Kidney glomerular epithelial cell (primary cell): ENCODE measurements around the gene PALM.

ENCODE experiments used
- DNase-seq: peaks from one replicate; lab custom pipeline; 2025; lab: John Stamatoyannopoulos, UW

Gene PALM

DNA sequence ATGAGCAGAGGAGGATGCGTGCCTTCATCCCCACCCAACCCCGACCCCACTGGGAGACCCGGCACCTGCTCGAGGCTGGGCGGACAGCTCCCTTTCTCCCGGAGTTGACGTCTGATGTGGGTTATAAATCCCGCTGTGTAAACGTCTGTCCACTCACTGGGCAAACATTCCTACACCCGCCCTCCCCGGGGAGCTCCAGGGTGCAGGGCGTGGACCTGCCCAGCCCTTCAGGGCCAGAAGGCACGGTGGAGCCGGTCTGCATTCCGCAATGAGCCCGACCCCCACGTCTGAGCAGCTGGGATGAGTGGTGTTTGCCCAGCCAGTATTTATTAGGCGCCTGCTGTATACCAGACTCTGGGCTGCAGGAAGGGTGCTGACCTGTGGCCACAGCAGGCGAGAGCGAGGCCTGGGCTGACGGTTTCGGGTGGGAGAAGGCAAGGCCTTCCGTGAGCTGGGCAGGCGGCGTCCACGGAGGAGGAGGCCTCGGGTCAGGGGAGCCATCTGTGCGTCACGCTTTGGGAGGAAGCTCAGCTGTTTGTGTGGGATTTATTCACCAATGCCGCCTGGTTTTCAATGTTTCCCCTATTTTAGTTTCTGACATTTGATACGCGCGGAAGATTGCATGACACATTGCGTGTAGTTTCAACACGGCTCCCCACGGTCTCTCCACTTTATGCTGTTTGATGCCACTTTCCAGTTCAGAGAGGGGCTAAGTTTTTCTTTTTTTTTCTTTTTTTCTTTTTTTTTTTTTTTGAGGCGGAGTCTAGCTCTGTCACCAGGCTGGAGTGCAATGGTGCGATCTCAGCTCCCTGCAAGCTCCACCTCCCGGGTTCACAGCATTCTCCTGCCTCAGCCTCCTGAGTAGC is 44.1 kb downstream of the PALM start:
- DNase-seq, result peak; percentile 83

DNA sequence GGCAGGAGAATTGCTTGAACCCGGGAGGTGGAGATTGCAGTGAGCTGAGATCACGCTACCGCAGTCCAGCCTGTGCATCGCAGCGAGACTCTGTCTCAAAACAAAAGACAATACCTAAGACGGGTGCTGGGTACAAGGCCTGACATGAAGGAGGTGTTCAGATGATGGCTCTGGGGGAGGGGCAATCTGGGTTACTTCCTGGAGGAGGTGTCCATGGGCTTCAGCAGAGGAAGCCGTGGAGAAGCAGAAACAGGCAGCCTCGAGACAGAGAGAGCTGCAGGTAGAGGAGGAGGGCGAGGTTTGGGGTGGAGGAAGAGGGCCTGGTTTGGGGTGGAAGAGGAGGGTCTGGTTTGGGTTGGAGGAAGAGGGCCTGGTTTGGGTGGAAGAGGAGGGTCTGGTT is 45.8 kb downstream of the PALM start:
- DNase-seq, result no peak

- DNase-seq, result no peak
Observed at GRCh38 chr19:755063-755462, 46.3 kb downstream of the PALM start.

- no peak for DNase-seq
Observed at GRCh38 chr19:756236-756635, 47.5 kb downstream of the PALM start.

DNA sequence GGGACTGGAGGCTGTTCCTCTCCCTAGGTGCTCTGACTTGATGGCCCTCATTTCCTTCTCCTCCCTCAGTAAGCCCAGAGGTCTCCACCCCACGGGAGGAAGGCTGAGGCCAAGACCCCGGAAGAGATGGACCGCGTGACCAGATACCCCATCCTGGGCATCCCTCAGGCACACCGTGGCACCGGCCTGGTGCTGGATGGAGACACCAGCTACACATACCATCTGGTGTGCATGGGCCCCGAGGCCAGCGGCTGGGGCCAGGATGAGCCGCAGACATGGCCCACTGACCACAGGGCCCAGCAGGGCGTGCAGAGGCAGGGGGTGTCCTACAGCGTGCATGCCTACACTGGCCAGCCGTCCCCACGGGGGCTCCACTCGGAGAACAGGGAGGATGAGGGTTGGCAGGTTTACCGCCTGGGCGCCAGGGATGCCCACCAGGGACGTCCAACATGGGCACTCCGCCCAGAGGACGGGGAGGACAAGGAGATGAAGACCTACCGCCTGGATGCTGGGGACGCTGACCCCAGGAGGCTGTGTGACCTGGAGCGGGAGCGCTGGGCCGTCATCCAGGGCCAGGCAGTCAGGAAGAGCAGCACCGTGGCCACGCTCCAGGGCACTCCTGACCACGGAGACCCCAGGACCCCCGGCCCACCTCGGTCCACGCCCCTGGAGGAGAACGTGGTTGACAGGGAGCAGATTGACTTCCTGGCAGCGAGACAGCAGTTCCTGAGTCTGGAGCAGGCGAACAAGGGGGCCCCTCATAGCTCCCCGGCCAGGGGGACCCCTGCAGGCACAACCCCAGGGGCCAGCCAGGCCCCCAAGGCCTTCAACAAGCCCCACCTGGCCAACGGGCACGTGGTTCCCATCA is 48.3 kb downstream of the PALM start:
- no peak for DNase-seq

DNA sequence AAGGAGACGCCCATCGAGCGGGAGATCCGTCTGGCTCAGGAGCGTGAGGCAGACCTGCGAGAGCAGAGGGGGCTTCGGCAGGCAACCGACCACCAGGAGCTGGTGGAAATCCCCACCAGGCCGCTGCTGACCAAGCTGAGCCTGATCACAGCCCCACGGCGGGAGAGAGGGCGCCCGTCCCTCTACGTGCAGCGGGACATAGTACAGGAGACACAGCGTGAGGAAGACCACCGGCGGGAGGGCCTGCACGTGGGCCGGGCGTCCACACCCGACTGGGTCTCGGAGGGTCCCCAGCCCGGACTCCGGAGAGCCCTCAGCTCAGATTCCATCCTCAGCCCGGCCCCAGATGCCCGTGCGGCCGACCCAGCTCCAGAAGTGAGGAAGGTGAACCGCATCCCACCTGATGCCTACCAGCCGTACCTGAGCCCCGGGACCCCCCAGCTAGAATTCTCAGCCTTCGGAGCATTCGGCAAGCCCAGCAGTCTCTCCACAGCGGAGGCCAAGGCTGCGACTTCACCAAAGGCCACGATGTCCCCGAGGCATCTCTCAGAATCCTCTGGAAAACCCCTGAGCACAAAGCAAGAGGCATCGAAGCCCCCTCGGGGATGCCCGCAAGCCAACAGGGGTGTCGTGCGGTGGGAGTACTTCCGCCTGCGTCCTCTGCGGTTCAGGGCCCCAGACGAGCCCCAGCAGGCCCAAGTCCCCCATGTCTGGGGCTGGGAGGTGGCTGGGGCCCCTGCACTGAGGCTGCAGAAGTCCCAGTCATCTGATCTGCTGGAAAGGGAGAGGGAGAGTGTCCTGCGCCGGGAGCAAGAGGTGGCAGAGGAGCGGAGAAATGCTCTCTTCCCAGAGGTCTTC is 49.3 kb downstream of the PALM start:
- no peak for DNase-seq

DNA sequence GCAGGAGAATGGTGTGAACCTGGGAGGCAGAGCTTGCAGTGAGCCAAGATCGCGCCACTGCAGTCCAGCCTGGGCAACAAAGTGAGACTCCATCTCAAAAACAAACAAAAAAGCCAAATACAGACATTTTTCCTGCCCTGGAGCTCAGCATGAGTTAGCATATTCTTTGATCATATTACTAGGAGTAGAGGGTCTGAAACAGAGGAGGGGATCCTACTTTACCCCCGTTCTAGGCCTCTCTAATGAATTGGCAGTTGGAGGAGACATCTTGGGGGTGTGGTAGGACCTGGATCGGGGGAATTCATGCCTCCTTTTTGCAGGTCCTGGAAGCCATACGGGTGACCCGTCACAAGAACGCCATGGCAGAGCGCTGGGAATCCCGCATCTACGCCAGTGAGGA is 54.4 kb downstream of the PALM start:
- DNase-seq, result no peak

DNA sequence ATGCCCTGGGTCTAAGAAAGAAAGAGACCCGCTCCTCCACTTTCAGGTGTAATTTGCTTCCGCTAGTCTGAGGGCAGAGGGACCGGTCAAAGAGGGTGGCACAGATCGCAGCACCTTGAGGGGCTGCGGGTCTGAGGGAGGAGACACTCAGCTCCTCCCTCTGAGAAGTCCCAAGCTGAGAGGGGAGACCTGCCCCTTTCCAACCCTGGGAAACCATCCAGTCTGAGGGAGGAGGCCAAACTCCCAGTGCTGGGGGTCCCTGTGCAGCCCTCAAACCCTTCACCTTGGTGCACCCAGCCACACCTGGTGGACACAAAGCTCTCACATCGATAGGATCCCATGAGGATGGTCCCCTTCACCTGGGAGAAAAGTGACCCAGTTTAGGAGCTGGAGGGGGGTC is 55.1 kb downstream of the PALM start:
- DNase-seq, result no peak

GRCh38 chr19:764301-764700 is 55.6 kb downstream of the PALM start:
- no peak for DNase-seq

GRCh38 chr19:765179-765738 is 56.5 kb downstream of the PALM start:
- DNase-seq, result no peak

GRCh38 chr19:768424-768823 is 59.7 kb downstream of the PALM start:
- DNase-seq, result peak; percentile 93

DNA sequence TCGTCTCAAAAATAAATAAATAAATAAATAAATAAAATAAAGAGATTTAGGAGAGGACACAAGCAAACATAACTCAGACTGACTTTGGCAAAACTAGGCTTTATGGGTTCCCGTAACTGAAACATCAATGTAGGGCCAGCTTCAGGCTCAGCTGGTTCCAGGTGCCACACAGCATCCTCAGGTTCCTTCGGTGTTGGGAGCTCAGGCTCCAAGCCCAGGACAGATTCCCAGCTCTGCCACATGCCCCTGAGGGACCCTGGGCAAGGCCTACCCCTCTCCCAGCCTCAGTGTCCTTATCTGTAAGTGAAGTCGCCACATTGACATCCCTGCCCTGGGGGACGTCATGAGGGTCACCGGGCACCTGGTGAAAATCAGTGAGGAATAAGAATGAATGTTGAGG is 60.9 kb downstream of the PALM start:
- DNase-seq, result no peak

DNA sequence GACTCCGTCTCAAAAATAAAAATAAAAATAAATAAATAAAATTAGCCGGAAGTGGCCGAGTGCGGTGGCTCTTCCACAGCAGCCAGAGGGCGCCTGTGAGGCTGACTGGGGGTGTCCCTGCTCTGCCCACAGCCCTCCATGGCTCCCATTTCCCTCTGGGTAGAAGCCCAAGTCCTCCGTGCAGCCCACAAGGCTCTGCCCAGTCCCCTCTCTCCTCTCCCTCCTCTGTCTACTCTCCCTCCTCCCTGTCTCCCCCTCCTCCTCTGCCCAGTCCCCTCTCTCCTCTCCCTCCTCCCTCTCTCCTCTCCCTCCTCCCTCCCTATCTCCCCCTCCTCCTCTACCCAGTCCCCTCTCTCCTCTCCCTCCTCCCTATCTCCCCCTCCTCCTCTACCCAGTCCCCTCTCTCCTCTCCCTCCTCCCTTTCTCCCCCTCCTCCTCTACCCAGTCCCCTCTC is 62.6 kb downstream of the PALM start:
- no peak for DNase-seq

DNA sequence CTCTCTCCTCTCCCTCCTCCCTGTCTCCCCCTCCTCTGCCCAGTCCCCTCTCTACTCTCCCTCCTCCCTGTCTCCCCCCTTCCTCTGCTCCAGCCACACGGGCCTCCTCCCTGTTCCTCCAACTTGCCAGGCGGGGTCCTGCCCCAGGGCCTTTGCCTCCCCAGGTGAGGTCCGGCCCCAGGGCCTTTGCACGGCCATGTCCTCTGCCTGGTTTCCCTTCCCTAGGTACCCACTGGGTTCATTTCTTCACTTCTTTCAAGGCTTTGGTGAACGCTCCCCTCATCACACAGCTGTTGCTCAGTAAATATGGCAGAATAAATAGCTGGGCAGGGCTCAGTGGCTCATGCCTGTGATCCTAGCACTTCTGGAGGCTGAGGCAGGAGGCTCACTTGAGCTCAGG is 63.3 kb downstream of the PALM start:
- no peak for DNase-seq

- DNase-seq, result peak; percentile 29
Observed at GRCh38 chr19:772730-773436, 64.1 kb downstream of the PALM start.

DNA sequence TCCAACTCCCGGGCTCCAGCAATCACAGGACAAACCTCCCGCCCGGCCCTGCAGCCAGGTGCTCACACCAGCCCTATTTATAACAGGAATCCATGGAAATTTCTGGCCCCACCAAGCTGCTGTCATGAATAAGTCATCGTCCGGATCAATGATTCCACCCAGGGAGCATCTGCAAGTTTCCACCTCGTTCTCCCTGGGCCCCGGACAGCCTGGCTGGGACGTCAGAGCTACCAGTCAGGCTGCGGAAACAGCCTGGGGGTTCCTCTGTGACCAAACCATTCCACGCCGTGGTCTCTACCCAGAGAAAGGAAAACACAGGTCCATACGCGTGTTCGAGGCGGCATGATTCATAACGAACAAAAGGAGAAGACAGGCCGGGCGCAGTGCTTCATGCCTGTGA is 67.8 kb downstream of the PALM start:
- DNase-seq, result peak; percentile 13

DNA sequence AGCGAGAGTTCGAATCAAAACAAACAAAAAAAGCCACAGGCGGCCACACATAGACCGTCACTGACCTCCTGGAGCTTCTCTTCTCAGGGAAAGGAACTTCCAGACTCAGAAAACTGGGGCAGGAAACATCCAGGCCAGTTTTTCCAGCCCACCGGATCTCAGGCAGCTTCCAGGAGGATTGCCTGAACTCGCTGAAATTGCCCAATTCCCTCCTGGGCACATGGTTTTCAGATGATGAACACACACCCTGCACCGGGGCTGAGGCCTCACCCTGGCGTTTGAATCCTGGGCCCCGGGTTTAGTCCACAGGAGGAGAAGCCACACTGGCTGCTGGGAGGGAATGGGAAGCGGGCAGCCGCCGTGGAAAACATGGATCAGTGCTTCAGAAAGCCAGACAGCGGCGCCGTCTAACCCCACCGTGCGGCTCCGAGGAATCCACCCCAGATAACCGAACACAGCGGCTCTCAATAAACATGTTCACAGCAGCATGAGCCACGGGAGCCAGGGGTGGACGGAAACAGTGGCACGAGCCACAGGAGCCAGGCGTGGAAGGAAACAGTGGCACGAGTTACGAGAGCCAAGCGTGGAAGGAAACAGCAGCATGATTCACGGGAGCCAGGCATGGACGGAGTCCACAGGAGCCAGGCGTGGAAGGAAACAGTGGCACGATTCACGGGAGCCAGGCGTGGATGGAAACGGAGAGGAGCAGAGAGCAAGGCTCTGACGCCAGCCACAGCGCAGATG is 70.3 kb downstream of the PALM start:
- peak; percentile 91 for DNase-seq

DNA sequence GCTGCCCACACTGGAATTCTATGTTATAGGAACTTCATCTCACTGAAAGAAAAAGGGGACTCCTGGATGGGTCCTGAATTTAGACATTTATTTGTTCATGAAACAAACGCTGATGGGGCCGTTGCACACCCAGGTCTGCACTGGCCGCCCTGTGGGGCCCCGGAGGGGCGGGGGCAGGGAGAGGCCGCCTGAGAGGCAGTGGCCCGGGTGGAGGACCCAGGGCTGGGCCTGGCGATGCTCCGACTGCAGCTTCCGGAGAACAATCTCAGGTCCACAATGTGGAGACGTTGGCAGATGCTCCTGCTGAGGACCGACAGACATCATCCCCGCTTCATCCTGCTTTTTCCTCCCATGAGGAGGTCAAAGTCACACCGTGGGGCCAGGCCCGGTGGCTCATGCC is 72.2 kb downstream of the PALM start:
- DNase-seq, result no peak

GRCh38 chr19:781800-782184 is 73.1 kb downstream of the PALM start:
- DNase-seq, result no peak

DNA sequence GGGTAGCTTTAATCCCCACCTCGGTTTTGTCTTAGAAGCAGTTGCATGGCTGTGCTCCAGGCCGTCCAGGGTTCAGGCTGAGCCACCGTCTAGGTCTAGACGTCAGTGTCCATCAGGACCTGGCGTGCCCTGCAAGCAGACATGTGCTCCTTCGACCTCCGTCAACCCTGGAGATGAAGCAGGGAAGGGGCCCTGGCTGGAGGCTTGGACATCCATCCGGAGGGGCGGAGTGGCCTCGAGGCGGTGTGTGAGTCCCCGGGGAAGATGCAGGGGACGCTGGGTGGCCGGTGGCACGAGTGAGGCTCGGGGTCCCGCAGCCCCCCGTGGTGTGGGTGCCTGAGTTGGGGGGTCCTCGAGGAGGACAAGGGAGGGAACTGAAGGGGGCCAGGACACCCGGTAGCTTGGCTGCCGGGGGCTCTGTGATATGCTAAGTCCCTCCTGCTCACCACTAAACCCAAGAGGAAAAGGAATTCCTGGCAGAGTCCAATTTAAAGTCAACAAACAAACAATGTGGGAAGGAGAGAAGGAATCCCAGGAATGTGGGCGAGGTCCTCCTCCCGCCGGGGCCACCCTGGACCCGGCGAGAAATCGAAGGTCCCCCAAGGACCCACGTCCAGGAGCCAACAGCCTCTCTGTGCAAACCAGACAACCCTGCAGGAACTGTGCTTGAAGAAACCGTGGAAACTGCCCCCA is 73.6 kb downstream of the PALM start:
- DNase-seq, result peak; percentile 80
